NOMO-1 treated with DMSO at 0.1 percent for 48 hours (cell line): ENCODE data around the gene AADAC.

Experiments
- DNase-seq: peaks from one replicate; lab custom pipeline; 2025; ENCODE audit not compliant: unreplicated experiment; lab: John Stamatoyannopoulos, UW

Gene AADAC

GRCh38 chr3:151852074-151852811, 38.3 kb downstream of the AADAC start:
- no peak for DNase-seq

- DNase-seq = no peak
Measured at GRCh38 chr3:151856118-151856517, 42.2 kb downstream of the AADAC start.

DNA sequence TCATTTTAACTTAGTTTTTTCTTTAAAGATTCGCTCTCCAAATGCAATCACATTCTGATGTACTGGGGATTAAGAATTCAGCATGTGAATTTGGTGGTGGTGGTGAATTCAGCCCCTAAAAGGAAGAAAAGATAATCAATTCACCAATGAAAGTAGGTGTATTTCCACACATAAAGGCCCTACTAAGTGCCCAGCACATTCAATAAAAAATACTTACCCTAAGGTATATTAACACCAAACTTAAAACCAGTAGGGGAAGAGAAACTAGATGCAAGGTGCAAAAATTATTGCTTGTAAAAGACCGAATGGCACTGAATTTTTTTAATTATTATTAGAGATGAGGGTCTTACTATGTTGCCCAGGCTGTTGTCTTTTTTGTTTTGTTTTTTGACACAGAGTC, 42.7 kb downstream of the AADAC start:
- DNase-seq = no peak

DNA sequence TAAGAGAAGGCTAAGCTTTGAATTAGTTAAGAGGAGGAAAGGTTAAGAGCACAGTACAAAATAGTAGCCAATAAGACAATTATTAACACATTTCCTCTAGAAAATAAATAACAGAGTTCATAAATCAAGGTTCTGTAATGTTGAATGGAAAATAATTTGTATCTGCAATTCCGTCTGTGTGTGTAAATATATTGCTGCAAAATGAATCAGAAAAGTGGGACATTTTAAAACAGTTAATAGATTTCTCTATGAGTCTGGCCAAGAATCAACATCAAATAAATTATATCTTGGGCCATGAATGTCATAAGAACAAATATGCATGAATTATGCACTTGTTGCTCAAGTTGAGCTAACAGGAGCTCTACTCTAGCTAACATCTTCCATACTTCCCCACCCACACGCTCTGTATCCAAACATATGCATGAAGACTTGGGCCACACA, 45.3 kb downstream of the AADAC start:
- DNase-seq = no peak

- no peak for DNase-seq
Measured at GRCh38 chr3:151859905-151860304, 46.0 kb downstream of the AADAC start.

- no peak for DNase-seq
Measured at GRCh38 chr3:151863611-151864010, 49.7 kb downstream of the AADAC start.

- peak; percentile 72 for DNase-seq
Measured at GRCh38 chr3:151864423-151865101, 50.6 kb downstream of the AADAC start.

DNA sequence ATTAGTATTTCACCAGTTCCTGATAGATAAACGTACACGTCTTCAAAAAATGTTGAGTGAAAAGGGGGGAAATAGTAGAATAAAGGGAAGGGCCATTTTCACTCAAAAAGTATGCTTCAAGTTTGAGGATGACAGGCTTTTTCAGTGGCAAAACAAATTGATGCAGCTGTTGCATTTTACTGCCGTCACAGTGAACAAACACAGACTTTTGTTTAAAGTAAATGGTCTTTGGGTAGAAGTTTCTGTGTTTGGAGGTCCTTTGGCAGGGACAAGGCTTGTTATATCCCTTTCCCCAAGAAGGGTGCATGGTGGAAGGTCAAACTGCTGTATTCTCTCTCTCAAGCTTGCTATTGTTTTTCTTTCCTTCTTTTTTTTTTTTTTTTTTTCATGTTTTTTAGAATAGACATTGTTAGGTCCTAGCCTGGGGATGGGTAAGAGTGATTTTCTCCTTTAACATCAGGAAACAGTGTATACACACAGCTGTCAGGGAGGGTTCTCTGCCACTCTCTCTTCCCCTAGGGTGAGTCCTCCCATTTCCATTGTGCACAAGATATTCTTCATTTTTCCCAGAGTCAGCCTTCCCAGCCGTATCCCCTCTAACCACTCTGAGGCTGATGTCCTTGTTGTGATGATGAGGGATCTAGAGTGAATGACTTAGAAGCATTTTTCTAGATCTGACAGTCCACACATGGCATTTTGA, 52.9 kb downstream of the AADAC start:
- DNase-seq = no peak

- DNase-seq = no peak
Measured at GRCh38 chr3:151867666-151868065, 53.8 kb downstream of the AADAC start.

GRCh38 chr3:151869181-151869580, 55.3 kb downstream of the AADAC start:
- no peak for DNase-seq

DNA sequence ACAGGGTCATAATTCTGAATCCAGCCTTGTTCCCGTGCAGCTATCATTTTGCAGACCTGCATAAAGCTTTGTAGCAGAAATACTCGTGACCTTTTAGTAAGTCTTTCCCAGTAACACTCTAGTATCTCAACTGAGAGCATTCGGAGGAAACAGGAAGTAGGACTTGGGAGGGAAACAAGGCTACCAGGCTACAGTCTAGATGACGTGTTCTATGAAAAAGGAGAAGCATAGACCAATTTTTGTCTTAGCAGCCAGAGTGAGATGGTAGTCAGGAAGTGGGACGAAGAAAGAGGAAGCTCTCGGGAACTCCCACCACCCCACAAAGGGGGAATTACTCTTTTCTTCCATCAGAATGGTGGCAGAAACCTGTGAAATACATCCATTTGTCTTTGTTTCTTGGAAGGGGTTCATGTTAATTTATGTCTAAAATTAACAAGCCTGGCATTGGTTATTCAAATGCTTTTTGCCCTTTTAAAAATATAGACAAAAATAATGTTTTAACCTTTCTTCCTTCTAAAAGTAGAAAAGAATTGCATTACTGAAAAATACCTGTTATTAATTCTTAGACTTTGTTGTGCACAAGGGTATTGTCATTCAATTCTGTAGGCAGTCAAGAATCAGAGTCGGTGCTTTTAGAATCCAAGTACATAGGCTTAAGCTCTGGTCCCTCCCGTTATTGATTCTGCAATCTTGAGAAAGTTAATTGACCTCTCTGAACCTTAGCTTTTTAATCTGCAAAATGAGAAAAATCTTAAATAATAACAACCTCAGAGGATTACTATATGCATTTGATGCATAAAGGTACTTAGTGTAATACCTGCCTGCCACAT, 57.9 kb downstream of the AADAC start:
- peak; percentile 100 for DNase-seq

DNA sequence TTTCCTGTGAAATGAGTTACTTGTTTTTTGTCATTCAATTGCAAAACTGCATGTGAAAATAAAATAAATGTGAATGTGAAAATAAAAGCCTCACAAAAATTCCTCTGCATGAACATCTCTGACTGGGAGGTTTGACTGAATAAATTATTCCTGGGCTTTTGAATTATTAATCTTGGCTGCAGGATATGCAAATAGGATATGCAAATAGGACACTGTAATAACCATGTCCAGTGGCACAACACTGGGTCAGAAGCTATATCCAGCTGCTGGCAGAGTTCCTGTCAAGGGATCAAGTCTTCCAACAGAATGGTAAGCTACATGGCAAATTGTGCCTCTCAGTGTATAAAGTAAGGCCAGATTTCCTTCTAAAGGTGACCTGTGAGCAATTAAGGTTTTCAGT, 59.5 kb downstream of the AADAC start, which contains the start of gene SUCNR1:
SUCNR1 (plus strand) TSS at position 246 of the 400 bp plus-strand sequence. CDS start 6,250 bp downstream, outside the sequence.
- DNase-seq = no peak

GRCh38 chr3:151874079-151874478, 60.2 kb downstream of the AADAC start:
- peak; percentile 57 for DNase-seq

- DNase-seq = peak; percentile 99
Measured at GRCh38 chr3:151875759-151876158, 61.8 kb downstream of the AADAC start.

GRCh38 chr3:151877269-151877668, 63.4 kb downstream of the AADAC start:
- DNase-seq = no peak
